22Rv1 (cell line): ENCODE results near the gene COG5.

ENCODE experiments used
- ZFX ChIP-seq: fragments of 450-650 bp; IDR thresholded peaks from 2 replicates; pipeline ENCODE4 v1.6.1; 2017; ENCODE audit warnings: antibody characterized with exemption, borderline replicate concordance
- TF ChIP-seq, protein P1 (sequence below): fragments of 450-650 bp; IDR thresholded peaks from 2 replicates; pipeline ENCODE4 v1.5.1; 2017; ENCODE audit warnings: mild to moderate bottlenecking

DNA sequence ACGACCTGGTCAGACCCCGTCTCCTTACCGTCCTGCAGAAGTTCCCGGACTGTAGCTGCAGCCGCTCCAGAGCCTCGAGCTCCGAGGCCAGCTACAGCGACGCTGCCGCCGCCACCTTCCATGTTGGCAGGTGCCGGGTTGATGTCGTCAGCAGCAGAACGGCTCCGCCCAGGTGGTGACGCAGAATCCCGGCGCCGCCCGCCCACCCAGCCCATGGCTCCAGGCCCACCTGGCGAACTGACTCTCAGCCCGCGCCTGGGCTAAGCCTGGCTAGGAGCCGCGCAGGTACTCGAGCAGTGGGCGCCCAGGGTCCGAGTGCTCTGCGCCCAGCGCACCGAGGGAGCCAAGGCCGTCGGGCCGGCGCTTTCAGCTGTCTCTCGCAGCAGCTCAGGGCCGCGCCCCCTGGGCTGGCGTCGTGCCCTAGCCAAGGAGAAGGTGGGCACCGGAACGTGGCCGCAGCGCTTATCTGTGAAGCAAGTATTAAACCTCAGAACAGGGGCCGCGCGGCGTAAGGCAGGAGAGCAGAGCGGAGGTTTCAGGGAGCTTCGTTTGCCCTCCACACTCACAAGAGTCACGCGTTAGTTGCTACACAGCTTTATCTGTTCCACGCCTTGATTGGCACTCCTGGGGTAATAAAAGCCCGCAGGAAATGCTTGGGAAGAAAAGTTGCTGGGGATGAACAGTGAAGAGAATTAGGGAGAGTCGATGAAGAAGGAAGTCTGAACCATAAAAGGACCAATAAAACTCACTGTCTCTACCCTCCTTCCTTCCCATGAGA, at the start of gene COG5, which contains the start of gene DUS4L:
- TF ChIP-seq, protein P1, sequence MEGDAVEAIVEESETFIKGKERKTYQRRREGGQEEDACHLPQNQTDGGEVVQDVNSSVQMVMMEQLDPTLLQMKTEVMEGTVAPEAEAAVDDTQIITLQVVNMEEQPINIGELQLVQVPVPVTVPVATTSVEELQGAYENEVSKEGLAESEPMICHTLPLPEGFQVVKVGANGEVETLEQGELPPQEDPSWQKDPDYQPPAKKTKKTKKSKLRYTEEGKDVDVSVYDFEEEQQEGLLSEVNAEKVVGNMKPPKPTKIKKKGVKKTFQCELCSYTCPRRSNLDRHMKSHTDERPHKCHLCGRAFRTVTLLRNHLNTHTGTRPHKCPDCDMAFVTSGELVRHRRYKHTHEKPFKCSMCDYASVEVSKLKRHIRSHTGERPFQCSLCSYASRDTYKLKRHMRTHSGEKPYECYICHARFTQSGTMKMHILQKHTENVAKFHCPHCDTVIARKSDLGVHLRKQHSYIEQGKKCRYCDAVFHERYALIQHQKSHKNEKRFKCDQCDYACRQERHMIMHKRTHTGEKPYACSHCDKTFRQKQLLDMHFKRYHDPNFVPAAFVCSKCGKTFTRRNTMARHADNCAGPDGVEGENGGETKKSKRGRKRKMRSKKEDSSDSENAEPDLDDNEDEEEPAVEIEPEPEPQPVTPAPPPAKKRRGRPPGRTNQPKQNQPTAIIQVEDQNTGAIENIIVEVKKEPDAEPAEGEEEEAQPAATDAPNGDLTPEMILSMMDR, result no peak
- TF ChIP-seq ZFX, result no peak
